H1 (cell line): ENCODE data around the gene S100A13. TPM values are rescaled to one million over a fixed set of nuclear protein-coding genes. Genes with fewer than 3 reads are reported as not detected.

Experiments
- CTCF ChIA-PET: fragments of 300-600 bp; sonication (Branson Sonifier 250); formaldehyde crosslinking; loops from one replicate; lab custom pipeline; 2021; ENCODE audit not compliant: partially characterized antibody; lab: Charles Lee
- POLR2A ChIA-PET: fragments of 300-600 bp; sonication (Branson Sonifier 250); formaldehyde crosslinking; loops from one replicate; lab custom pipeline; 2021; ENCODE audit warnings: inconsistent platforms; ENCODE audit not compliant: partially characterized antibody; lab: Charles Lee
- DNase-seq, 2 experiments: peaks; one replicate each; pipeline versions ENCODE4 v3.0.0 to v3.0.0-alpha.2; 2010 to 2022; ENCODE audit warnings: low spot score in 2 of 2, low read depth in 1 of 2, mixed read lengths in 1 of 2
- FAIRE-seq: peaks from 2 replicates; lab custom pipeline; 2011; peaks lifted over from hg19 to GRCh38; lab: Jason Lieb, UNC
- H2AFZ ChIP-seq: 2 replicates; pipeline ENCODE4 v1.8.1; 2012; ENCODE audit warnings: low read length, inconsistent platforms
- H2AK5ac ChIP-seq: 2 replicates; pipeline ENCODE4 v1.6.1; 2013; ENCODE audit warnings: low read depth, low read length
- H2BK120ac ChIP-seq: replicated peaks from 2 replicates; pipeline ENCODE3; 2013; ENCODE audit warnings: low read depth, low read length, inconsistent platforms
- H2BK12ac ChIP-seq: 2 replicates; pipeline ENCODE4 v1.6.1; 2013; ENCODE audit warnings: low read depth, low read length
- H2BK15ac ChIP-seq: 2 replicates; pipeline ENCODE4 v1.6.1; 2013; ENCODE audit warnings: low read length
- H2BK20ac ChIP-seq: 2 replicates; pipeline ENCODE4 v1.6.1; 2013; ENCODE audit warnings: low read length
- H2BK5ac ChIP-seq: 2 replicates; pipeline ENCODE4 v1.6.1; 2013; ENCODE audit warnings: low read depth, low read length
- H3K14ac ChIP-seq: 2 replicates; pipeline ENCODE4 v1.6.1; 2013; ENCODE audit warnings: inconsistent platforms; ENCODE audit not compliant: insufficient read length
- H3K18ac ChIP-seq: 2 replicates; pipeline ENCODE4 v1.6.1; 2013; ENCODE audit warnings: low read length; ENCODE audit errors: extremely low read depth
- H3K23ac ChIP-seq: 2 replicates; pipeline ENCODE4 v1.6.1; 2013; ENCODE audit warnings: inconsistent platforms; ENCODE audit not compliant: insufficient read length
- H3K23me2 ChIP-seq: 2 replicates; pipeline ENCODE4 v1.6.1; 2013; ENCODE audit warnings: low read depth, low read length
- H3K27ac ChIP-seq: 2 replicates; pipeline ENCODE4 v1.6.1; 2011; ENCODE audit warnings: low read depth, low read length, inconsistent platforms
- H3K27me3 ChIP-seq, 4 experiments: replicated peaks in 1 of 4; 1 replicate in 1 of 4; 2 replicates in 3 of 4; pipeline versions ENCODE4 v1.6.1 to v1.8.1; 2011 to 2013; ENCODE audit warnings: low read length in 3 of 4, mild to moderate bottlenecking in 3 of 4, inconsistent platforms in 2 of 4, mixed read lengths in 2 of 4, moderate library complexity in 1 of 4; ENCODE audit not compliant: control insufficient read depth in 3 of 4, insufficient read depth in 3 of 4; ENCODE audit errors: extremely low read depth in 1 of 4
- H3K36me3 ChIP-seq, 4 experiments: 2 replicates each; pipeline versions ENCODE4 v1.6.1 to v1.8.1; 2011 to 2013; ENCODE audit warnings: mild to moderate bottlenecking in 4 of 4, low read length in 3 of 4, moderate library complexity in 2 of 4, control low read depth in 1 of 4, inconsistent platforms in 1 of 4; ENCODE audit not compliant: insufficient read depth in 4 of 4, control insufficient read depth in 2 of 4
- H3K4ac ChIP-seq: replicated peaks from 2 replicates; pipeline ENCODE3; 2013; ENCODE audit warnings: low read length, low read depth, mixed read lengths, inconsistent platforms; ENCODE audit not compliant: insufficient read length
- H3K4me1 ChIP-seq, 4 experiments: replicated peaks in 1 of 4; 1 replicate in 1 of 4; 2 replicates in 3 of 4; pipeline versions ENCODE4 v1.6.1 to v1.8.1; 2011 to 2013; ENCODE audit warnings: low read length in 3 of 4, inconsistent platforms in 2 of 4, mixed read lengths in 1 of 4; ENCODE audit not compliant: insufficient read depth in 4 of 4, control insufficient read depth in 3 of 4
- H3K4me2 ChIP-seq, 2 experiments: 2 replicates each; pipeline versions ENCODE4 v1.6.1 to v1.8.1; 2011 to 2013; ENCODE audit warnings: low read depth in 2 of 2, low read length in 2 of 2, control low read depth in 1 of 2, inconsistent platforms in 1 of 2, mild to moderate bottlenecking in 1 of 2; ENCODE audit not compliant: insufficient read depth in 1 of 2
- H3K4me3 ChIP-seq, 4 experiments: fragments of 200-600, 300-600 bp in 1 of 4; sonication (generic), shearing (Covaris generic), sonication (Bioruptor Twin) in 1 of 4; 2 replicates each; pipeline versions ENCODE4 v1.5.1 to v1.8.1; 2011 to 2016; ENCODE audit warnings: low read length in 4 of 4, low read depth in 3 of 4, control low read depth in 2 of 4, inconsistent platforms in 2 of 4, mild to moderate bottlenecking in 2 of 4, mixed read lengths in 1 of 4, moderate library complexity in 1 of 4; ENCODE audit not compliant: insufficient read depth in 2 of 4; ENCODE audit errors: extremely low read depth in 1 of 4
- H3K56ac ChIP-seq: replicated peaks from 2 replicates; pipeline ENCODE3; 2013; ENCODE audit warnings: low read depth, mild to moderate bottlenecking, mixed read lengths, low read length, inconsistent platforms; ENCODE audit not compliant: insufficient read length
- H3K79me1 ChIP-seq: 2 replicates; pipeline ENCODE4 v1.6.1; 2013; ENCODE audit warnings: low read depth, low read length, control low read depth
- H3K79me2 ChIP-seq, 2 experiments: 2 replicates each; pipeline versions ENCODE4 v1.6.1 to v1.8.1; 2012 to 2013; ENCODE audit warnings: low read length in 2 of 2, mild to moderate bottlenecking in 2 of 2, inconsistent platforms in 1 of 2; ENCODE audit not compliant: insufficient read depth in 2 of 2, control insufficient read depth in 1 of 2
- H3K9ac ChIP-seq, 4 experiments: replicated peaks in 1 of 4; 1 replicate in 1 of 4; 2 replicates in 3 of 4; pipeline versions ENCODE4 v1.6.1 to v1.8.1; 2011 to 2013; ENCODE audit warnings: low read depth in 3 of 4, low read length in 3 of 4, control low read depth in 2 of 4, mild to moderate bottlenecking in 2 of 4, moderate library complexity in 2 of 4, inconsistent platforms in 1 of 4; ENCODE audit errors: extremely low read depth in 1 of 4
- H3K9me3 ChIP-seq, 2 experiments: 2 replicates each; pipeline versions ENCODE4 v1.6.1 to v1.8.1; 2012 to 2013; ENCODE audit warnings: mild to moderate bottlenecking in 2 of 2, moderate library complexity in 2 of 2, control low read depth in 1 of 2, inconsistent platforms in 1 of 2, low read depth in 1 of 2, low read length in 1 of 2, mixed read lengths in 1 of 2; ENCODE audit not compliant: insufficient read depth in 2 of 2
- H4K20me1 ChIP-seq, 2 experiments: replicated peaks in 1 of 2; 2 replicates each; pipeline versions ENCODE3 to v1.8.1; 2011 to 2013; ENCODE audit warnings: inconsistent platforms in 2 of 2, low read length in 2 of 2, mild to moderate bottlenecking in 1 of 2; ENCODE audit not compliant: insufficient read depth in 2 of 2, control insufficient read depth in 1 of 2
- H4K5ac ChIP-seq: 2 replicates; pipeline ENCODE4 v1.6.1; 2013; ENCODE audit warnings: low read length, low read depth, mixed read lengths, inconsistent platforms; ENCODE audit not compliant: insufficient read length
- H4K8ac ChIP-seq: 2 replicates; pipeline ENCODE4 v1.8.0; 2013; ENCODE audit warnings: mild to moderate bottlenecking, moderate library complexity, low read length, inconsistent platforms; ENCODE audit not compliant: insufficient read depth; ENCODE audit errors: extremely low read depth
- H4K91ac ChIP-seq: replicated peaks from 2 replicates; pipeline ENCODE3; 2013; ENCODE audit warnings: low read length, mixed read lengths, inconsistent platforms; ENCODE audit not compliant: insufficient read length
- CHD2 ChIP-seq: IDR thresholded peaks from 2 replicates; pipeline ENCODE4 v1.6.1; 2012; ENCODE audit warnings: low read length, improper control_type of control experiment
- CTBP2 ChIP-seq: IDR thresholded peaks from 2 replicates; pipeline ENCODE4 v1.7.0; 2011; ENCODE audit warnings: borderline replicate concordance, mild to moderate bottlenecking, moderate library complexity, mixed read lengths, low read length; ENCODE audit not compliant: insufficient read depth, insufficient read length
- HDAC2 ChIP-seq, 2 experiments: fragments of 300-600 bp in 1 of 2; sonication (generic) in 1 of 2; IDR thresholded peaks; 2 replicates each; pipeline ENCODE4 v1.6.1; 2011 to 2012; ENCODE audit warnings: low read depth in 2 of 2, low read length in 2 of 2, mild to moderate bottlenecking in 2 of 2, moderate library complexity in 2 of 2, borderline replicate concordance in 1 of 2, inconsistent platforms in 1 of 2
- POLR2A ChIP-seq, 2 experiments: IDR thresholded peaks; 1 replicate in 1 of 2; 2 replicates in 1 of 2; pipeline ENCODE4 v1.6.1; 2011; ENCODE audit warnings: low read depth in 2 of 2, low read length in 2 of 2, mild to moderate bottlenecking in 2 of 2; ENCODE audit errors: control extremely low read depth in 1 of 2
- POLR2AphosphoS5 ChIP-seq: IDR thresholded peaks from 2 replicates; pipeline ENCODE4 v1.6.1; 2011; ENCODE audit warnings: low read depth, low read length
- SIN3A ChIP-seq, 2 experiments: IDR thresholded peaks in 1 of 2; conservative IDR thresholded peaks in 1 of 2; 2 replicates each; pipeline ENCODE4 v1.6.1; 2011 to 2012; ENCODE audit warnings: low read length in 2 of 2, improper control_type of control experiment in 1 of 2, low read depth in 1 of 2, mild to moderate bottlenecking in 1 of 2
- SP1 ChIP-seq: IDR thresholded peaks from 2 replicates; pipeline ENCODE4 v1.6.1; 2011; ENCODE audit warnings: low read depth, low read length
- SRF ChIP-seq: IDR thresholded peaks from 2 replicates; pipeline ENCODE4 v1.6.1; 2011; ENCODE audit warnings: mild to moderate bottlenecking, low read depth, low read length, moderate library complexity
- whole genome bisulfite sequencing, 2 experiments: shearing (Covaris generic) in 1 of 2; methylation state at CpG; one replicate each; pipeline versions ENCODE4 v1.1.6 to v1.1.7; 2013 to 2015; ENCODE audit warnings: low lambda C conversion rate in 2 of 2, mixed read lengths in 2 of 2, inconsistent platforms in 1 of 2, low coverage in 1 of 2, missing lambda C conversion rate in 1 of 2; ENCODE audit not compliant: insufficient replicate concordance in 2 of 2, insufficient coverage in 1 of 2, insufficient read length in 1 of 2; ENCODE audit errors: extremely low coverage in 1 of 2, missing lambda C conversion rate in 1 of 2; 5-methylcytosine and 5-hydroxymethylcytosine counted together
- polyA plus RNA-seq, 7 experiments: library from polyadenylated mRNA; depleted of rRNA in 3 of 7; stranded (reverse) in 5 of 7; unstranded in 2 of 7; fragments of >200 nt in 5 of 7; fragments of 200-250 nt in 2 of 7; gene quantifications; 1 replicate in 5 of 7; 2 replicates in 1 of 7; 4 replicates in 1 of 7; pipeline versions ENCODE4 v1.2.1 to v1.2.3, GENCODE V29; 2011 to 2013; ENCODE audit warnings: missing spikeins in 2 of 7, mixed read lengths in 2 of 7
- total RNA-seq: library from RNA; stranded (reverse); fragmentation: NEBNext Ultra II Directional; extraction: Animal tissue kit (Norgen Biotek cat#: 25700); gene quantifications from 2 replicates; pipeline ENCODE4 v1.2.1, GENCODE V29; 2021

S100A13 gene
- total and polyA plus RNA-seq, 2 of the 8 experiments (the other 6 are each of a cell fraction or from before 2014, with no cell fraction given) = 63.6 to 127 TPM

DNA sequence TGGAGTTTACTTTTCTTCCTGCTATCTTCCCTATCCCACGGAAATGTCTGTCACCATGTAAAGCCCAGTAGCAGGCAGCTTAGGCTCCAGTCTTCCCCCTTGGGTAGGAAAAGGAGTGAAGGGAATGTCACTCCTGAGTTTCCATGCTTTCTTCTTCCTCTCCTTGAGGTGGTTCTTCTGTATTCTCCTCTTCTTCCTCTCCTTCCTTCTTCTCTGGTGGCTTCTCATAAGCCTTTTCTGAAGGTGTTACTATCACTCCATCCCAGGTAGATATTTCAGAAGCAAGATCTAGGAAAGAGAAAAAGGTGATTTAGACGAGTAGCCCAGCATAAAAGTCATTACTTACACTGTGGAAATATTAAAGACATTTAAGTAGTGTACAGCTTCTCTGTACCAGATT lies 35.0 kb upstream of the S100A13 start:
- Histone ChIP-seq H3K27ac (no peak overlapping the region), H3K23me2 (no peaks in the 10 kb centered on the region), H3K27me3 (no peaks in the 10 kb centered on the region), H3K9ac (no peak overlapping the region), H3K18ac (no peak overlapping the region), H3K4ac (no peak overlapping the region), H3K4me2 (no peak overlapping the region), H3K14ac (no peak overlapping the region), H3K23ac (no peak overlapping the region), H4K5ac (no peak overlapping the region), H2BK15ac (no peak overlapping the region), H3K4me3 (no peak overlapping the region), H2AFZ (no peak overlapping the region), H4K20me1 (peaks cover 0 to 10% of the 10 kb centered on the region in 2 experiments), H3K79me1 (peaks cover 5% of the 10 kb centered on the region; the same call in 1 of the 2 replicates), H2BK5ac (no peak overlapping the region), H3K9me3 (no peaks in the 10 kb centered on the region), H2BK20ac (no peak overlapping the region), H4K8ac (no peak overlapping the region), H3K36me3 (peaks cover 53 to 69% (median 64%) of the 10 kb centered on the region in 4 experiments), H2AK5ac (no peak overlapping the region), H4K91ac (no peak overlapping the region), H2BK120ac (no peak overlapping the region), H3K79me2 (peaks cover 0 to 11% of the 10 kb centered on the region in 2 experiments; a peak in 2 of 4 replicates), H3K4me1 (peaks cover 0 to 4% (median 2%) of the 10 kb centered on the region in 4 experiments; a peak in 2 of 7 replicates), H2BK12ac (no peak overlapping the region), H3K56ac (no peak overlapping the region)
- DNase-seq (no peak), FAIRE-seq (no peak)
- POLR2A ChIA-PET = interaction anchor here (0.8 to 19.8 kb wide), 15 partner anchors 8 to 307 kb away, joined by 3 to 343 read pairs (median 4); partner anchors contain the start of genes CHTOP, CREB3L4, ILF2 and NPR1
- 0 out of 2 replicates have a peak, but pooled peaks have one; percentile 15 for TF ChIP-seq POLR2AphosphoS5
- no peak; a peak in 1 of 3 replicates for TF ChIP-seq POLR2A (IDR thresholded peaks at IDR 0.05; ENCODE audit: control extremely low read depth in 1 of 2, low read depth in 2 of 2, low read length in 2 of 2)
- TF ChIP-seq CTBP2 = no peak
- 0 out of 4 replicates have a peak, but pooled peaks of 1 of the 2 experiments have one; percentile 31 for TF ChIP-seq SIN3A (conservative IDR thresholded peaks at IDR 0.05 in 1 of 2, IDR thresholded peaks at IDR 0.05 in 1 of 2; ENCODE audit: low read depth in 1 of 2, low read length in 2 of 2)
- TF ChIP-seq SRF = no peak
- TF ChIP-seq HDAC2 (IDR thresholded peaks at IDR 0.05; ENCODE audit: borderline replicate concordance in 1 of 2, low read depth in 2 of 2, low read length in 2 of 2) = no peak
- no peak for TF ChIP-seq SP1
- TF ChIP-seq CHD2 = no peak
- CTCF ChIA-PET = interaction anchor here (1.3 to 1.4 kb wide), 4 partner anchors 14 to 309 kb away, joined by 3 read pairs; no protein-coding TSS in a partner anchor
- WGBS, 2 experiments = 87% methylated on average over 2 of the region's 2 CpGs; no CpG with 5 or more reads in 1 of the 2 experiments
